DOHH2 (cell line): ENCODE data around the gene SLC25A42.

Experiments
- H3F3A ChIP-seq: fragments of 200-600 bp; sonication (generic), shearing (Covaris generic); 2 replicates; pipeline ENCODE4 v1.6.0; 2016; ENCODE audit warnings: antibody characterized with exemption, mild to moderate bottlenecking; ENCODE audit not compliant: control insufficient read depth, insufficient read depth
- H3K27ac ChIP-seq: fragments of 200-600 bp; sonication (generic); 2 replicates; pipeline ENCODE4 v1.5.1; 2014; ENCODE audit warnings: low read depth, mild to moderate bottlenecking, low read length, moderate library complexity
- H3K27me3 ChIP-seq: fragments of 200-600 bp; sonication (generic); 2 replicates; pipeline ENCODE4 v1.6.1; 2014; ENCODE audit warnings: mild to moderate bottlenecking, low read length, mixed read lengths; ENCODE audit not compliant: control insufficient read depth
- H3K36me3 ChIP-seq: fragments of 200-600 bp; sonication (generic); 2 replicates; pipeline ENCODE4 v1.6.1; 2014; ENCODE audit warnings: mild to moderate bottlenecking, low read length, moderate library complexity, mixed read lengths; ENCODE audit not compliant: control insufficient read depth
- H3K4me1 ChIP-seq: fragments of 200-600 bp; sonication (generic); 2 replicates; pipeline ENCODE4 v1.6.1; 2014; ENCODE audit warnings: mild to moderate bottlenecking, low read length, mixed read lengths; ENCODE audit not compliant: control insufficient read depth
- H3K4me2 ChIP-seq: fragments of 200-600 bp; sonication (generic); 2 replicates; pipeline ENCODE4 v1.6.0; 2014; ENCODE audit warnings: mild to moderate bottlenecking, low read length, moderate library complexity
- H3K4me3 ChIP-seq: fragments of 200-600 bp; sonication (generic); 2 replicates; pipeline ENCODE4 v1.5.1; 2014; ENCODE audit warnings: mild to moderate bottlenecking, low read length, mixed read lengths
- H3K79me2 ChIP-seq: fragments of 200-600 bp; sonication (generic); 2 replicates; pipeline ENCODE4 v1.6.1; 2014; ENCODE audit warnings: mild to moderate bottlenecking, low read length, mixed read lengths; ENCODE audit not compliant: control insufficient read depth
- H3K9me2 ChIP-seq: fragments of 200-600 bp; sonication (generic); replicated peaks from 2 replicates; pipeline ENCODE4 v1.6.1; 2014; ENCODE audit warnings: mild to moderate bottlenecking, low read length, mixed read lengths; ENCODE audit not compliant: control insufficient read depth
- H3K9me3 ChIP-seq: fragments of 200-600 bp; sonication (generic); 2 replicates; pipeline ENCODE4 v1.6.1; 2014; ENCODE audit warnings: antibody characterized with exemption, low read length, mixed read lengths; ENCODE audit not compliant: control insufficient read depth, insufficient read depth
- H4K20me1 ChIP-seq: fragments of 200-600 bp; sonication (generic); 2 replicates; pipeline ENCODE4 v1.6.0; 2014; ENCODE audit warnings: low read depth, mild to moderate bottlenecking, antibody characterized with exemption, low read length, moderate library complexity; ENCODE audit not compliant: control insufficient read depth, insufficient read depth
- EZH2phosphoT487 ChIP-seq: fragments of 200-600 bp; sonication (generic); IDR thresholded peaks from 2 replicates; pipeline ENCODE4 v1.6.1; 2017; ENCODE audit warnings: borderline replicate concordance, mild to moderate bottlenecking, antibody characterized with exemption, low read length, moderate library complexity, mixed read lengths
- TF ChIP-seq, protein P1 (sequence below): fragments of 200-600 bp; sonication (generic); IDR thresholded peaks from one replicate; pipeline ENCODE4 v1.5.1; 2014; ENCODE audit warnings: antibody characterized with exemption, mild to moderate bottlenecking, low read depth, low read length; ENCODE audit not compliant: poor library complexity, severe bottlenecking

The SLC25A42 gene

GRCh38 chr19:19053508-19054314 is 10.1 kb upstream of the SLC25A42 start:
- H3F3A ChIP-seq = no peaks in the 10 kb centered on the region
- H3K9me2 ChIP-seq = no peaks in the 10 kb centered on the region
- no peak for TF ChIP-seq EZH2phosphoT487
- TF ChIP-seq, protein P1, sequence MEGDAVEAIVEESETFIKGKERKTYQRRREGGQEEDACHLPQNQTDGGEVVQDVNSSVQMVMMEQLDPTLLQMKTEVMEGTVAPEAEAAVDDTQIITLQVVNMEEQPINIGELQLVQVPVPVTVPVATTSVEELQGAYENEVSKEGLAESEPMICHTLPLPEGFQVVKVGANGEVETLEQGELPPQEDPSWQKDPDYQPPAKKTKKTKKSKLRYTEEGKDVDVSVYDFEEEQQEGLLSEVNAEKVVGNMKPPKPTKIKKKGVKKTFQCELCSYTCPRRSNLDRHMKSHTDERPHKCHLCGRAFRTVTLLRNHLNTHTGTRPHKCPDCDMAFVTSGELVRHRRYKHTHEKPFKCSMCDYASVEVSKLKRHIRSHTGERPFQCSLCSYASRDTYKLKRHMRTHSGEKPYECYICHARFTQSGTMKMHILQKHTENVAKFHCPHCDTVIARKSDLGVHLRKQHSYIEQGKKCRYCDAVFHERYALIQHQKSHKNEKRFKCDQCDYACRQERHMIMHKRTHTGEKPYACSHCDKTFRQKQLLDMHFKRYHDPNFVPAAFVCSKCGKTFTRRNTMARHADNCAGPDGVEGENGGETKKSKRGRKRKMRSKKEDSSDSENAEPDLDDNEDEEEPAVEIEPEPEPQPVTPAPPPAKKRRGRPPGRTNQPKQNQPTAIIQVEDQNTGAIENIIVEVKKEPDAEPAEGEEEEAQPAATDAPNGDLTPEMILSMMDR = peak; percentile 88
- no peak overlapping the region for H3K4me3 ChIP-seq
- H3K79me2 ChIP-seq = no peaks in the 10 kb centered on the region
- 0 out of 2 replicates have a peak, but pooled peaks cover 8% of the 10 kb centered on the region for H4K20me1 ChIP-seq
- H3K36me3 ChIP-seq = peaks cover 85% of the 10 kb centered on the region
- H3K4me1 ChIP-seq = no peaks in the 10 kb centered on the region
- no peaks in the 10 kb centered on the region for H3K27me3 ChIP-seq
- H3K9me3 ChIP-seq = no peaks in the 10 kb centered on the region
- H3K4me2 ChIP-seq = no peak overlapping the region
- no peak overlapping the region for H3K27ac ChIP-seq

DNA sequence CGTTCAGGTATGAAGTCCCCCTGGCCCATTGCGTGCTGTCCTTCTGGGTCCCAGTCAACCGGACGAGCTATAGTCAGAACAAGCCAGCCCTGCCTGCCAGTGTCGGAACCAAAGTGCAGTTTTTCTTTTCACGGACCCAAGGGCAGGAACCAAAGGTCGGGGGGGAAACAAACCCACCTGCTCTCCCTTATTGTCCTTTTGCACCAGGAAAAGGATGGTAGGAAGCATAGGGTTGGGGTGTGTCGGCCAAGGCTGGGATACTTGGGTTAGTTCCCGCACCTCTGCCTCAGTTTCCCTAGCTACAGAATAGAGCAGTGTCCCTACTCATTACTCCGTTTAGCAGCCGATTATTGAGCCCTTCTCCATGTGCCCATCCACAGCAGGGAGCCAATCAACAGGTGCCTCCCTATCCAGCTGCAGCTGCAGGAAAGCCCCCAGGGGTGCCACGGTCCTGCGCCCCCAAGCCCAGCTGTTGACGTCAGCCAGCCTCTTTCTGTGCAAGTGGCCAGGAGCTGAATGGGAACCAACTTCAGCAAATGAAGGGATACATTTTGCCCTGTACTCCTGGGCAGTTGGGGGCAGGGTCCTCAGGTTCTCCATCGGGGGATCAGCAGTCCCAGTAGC is 9.4 kb upstream of the SLC25A42 start:
- Histone ChIP-seq H3K9me3 (no peaks in the 10 kb centered on the region), H3K36me3 (peaks cover 78% of the 10 kb centered on the region), H3K4me3 (no peak overlapping the region), H4K20me1 (0 out of 2 replicates have a peak, but pooled peaks cover 8% of the 10 kb centered on the region), H3K4me1 (no peaks in the 10 kb centered on the region), H3F3A (no peaks in the 10 kb centered on the region), H3K27me3 (no peaks in the 10 kb centered on the region), H3K79me2 (no peaks in the 10 kb centered on the region), H3K27ac (no peak overlapping the region), H3K4me2 (no peak overlapping the region), H3K9me2 (no peaks in the 10 kb centered on the region)
- TF ChIP-seq, protein P1 = no peak
- TF ChIP-seq EZH2phosphoT487 = no peak

DNA sequence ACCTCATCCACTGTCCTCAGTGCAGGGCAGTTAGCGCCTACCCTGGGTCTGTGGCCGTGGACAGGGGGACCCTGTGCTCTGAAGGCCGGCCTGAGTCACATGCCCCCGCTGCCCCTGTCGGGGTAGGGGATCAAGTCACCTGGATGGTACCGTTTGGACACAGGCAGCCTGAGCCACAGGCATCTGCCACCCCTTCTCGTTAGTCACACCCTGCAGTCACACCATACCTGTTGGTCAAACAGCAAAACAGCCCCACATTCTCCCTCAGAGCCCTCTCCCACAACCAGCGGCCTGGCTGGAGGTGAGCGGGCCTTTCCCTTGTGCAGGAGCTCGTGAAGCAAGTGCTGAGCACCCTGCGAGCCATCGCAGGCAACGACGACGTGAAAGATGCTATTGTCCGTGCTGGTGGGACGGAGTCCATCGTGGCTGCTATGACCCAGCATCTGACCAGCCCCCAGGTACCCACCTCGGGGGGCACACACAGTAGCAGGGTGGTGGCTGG is 8.8 kb upstream of the SLC25A42 start:
- TF ChIP-seq, protein P1 = no peak
- TF ChIP-seq EZH2phosphoT487 = no peak
- H3K9me3 ChIP-seq = no peaks in the 10 kb centered on the region
- no peaks in the 10 kb centered on the region for H3K9me2 ChIP-seq
- H3F3A ChIP-seq = no peaks in the 10 kb centered on the region
- H4K20me1 ChIP-seq = 0 out of 2 replicates have a peak, but pooled peaks cover 8% of the 10 kb centered on the region
- no peak overlapping the region for H3K4me3 ChIP-seq
- H3K79me2 ChIP-seq = no peaks in the 10 kb centered on the region
- no peak overlapping the region for H3K27ac ChIP-seq
- no peaks in the 10 kb centered on the region for H3K4me1 ChIP-seq
- peaks cover 76% of the 10 kb centered on the region for H3K36me3 ChIP-seq
- H3K4me2 ChIP-seq = no peak overlapping the region
- no peaks in the 10 kb centered on the region for H3K27me3 ChIP-seq
